Ecto neural progenitor cell (in vitro differentiated cells): ENCODE measurements around the gene CAMSAP2.

Experiments
- DNase-seq: peaks from one replicate; pipeline ENCODE4 v3.0.0-alpha.2; 2018; ENCODE audit warnings: low spot score

Gene CAMSAP2, protein sequence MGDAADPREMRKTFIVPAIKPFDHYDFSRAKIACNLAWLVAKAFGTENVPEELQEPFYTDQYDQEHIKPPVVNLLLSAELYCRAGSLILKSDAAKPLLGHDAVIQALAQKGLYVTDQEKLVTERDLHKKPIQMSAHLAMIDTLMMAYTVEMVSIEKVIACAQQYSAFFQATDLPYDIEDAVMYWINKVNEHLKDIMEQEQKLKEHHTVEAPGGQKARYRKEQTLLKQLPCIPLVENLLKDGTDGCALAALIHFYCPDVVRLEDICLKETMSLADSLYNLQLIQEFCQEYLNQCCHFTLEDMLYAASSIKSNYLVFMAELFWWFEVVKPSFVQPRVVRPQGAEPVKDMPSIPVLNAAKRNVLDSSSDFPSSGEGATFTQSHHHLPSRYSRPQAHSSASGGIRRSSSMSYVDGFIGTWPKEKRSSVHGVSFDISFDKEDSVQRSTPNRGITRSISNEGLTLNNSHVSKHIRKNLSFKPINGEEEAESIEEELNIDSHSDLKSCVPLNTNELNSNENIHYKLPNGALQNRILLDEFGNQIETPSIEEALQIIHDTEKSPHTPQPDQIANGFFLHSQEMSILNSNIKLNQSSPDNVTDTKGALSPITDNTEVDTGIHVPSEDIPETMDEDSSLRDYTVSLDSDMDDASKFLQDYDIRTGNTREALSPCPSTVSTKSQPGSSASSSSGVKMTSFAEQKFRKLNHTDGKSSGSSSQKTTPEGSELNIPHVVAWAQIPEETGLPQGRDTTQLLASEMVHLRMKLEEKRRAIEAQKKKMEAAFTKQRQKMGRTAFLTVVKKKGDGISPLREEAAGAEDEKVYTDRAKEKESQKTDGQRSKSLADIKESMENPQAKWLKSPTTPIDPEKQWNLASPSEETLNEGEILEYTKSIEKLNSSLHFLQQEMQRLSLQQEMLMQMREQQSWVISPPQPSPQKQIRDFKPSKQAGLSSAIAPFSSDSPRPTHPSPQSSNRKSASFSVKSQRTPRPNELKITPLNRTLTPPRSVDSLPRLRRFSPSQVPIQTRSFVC (N-terminal part only)

DNA sequence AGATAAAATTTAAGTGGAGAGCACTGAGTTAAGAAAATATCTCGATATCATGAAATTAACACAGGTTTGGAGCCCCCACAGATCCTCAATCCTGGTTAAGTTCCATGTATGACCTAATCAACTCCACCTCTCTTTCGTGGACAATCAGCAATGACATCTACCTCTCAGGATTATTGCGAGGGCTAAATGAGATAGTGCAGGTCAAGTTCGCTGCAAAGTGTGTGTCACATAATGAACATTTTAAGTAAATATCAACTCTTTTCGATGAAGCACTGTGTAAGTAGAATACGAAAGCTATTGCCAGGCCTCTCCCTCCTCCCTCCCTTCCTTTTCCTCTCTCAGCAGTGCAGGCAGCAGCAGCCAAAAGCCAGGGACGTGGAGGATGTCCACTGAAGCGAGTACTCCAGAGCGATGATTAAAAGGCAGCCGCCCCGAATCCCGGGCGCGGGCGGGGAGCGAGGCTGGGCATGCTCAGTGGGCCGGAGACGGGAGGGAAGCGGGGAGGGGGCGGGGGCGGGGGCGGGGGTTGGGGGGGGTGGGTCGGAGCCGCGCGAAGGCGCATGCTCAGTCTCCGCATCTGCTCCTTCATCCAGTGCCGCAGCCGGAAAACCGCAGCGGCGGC lies at the start of gene CAMSAP2:
Gene CAMSAP2 (plus strand): TSS at position 567 of the 622 bp plus-strand sequence. CDS start 935 bp downstream, outside the sequence.
- DNase-seq = peak; percentile 96

DNA sequence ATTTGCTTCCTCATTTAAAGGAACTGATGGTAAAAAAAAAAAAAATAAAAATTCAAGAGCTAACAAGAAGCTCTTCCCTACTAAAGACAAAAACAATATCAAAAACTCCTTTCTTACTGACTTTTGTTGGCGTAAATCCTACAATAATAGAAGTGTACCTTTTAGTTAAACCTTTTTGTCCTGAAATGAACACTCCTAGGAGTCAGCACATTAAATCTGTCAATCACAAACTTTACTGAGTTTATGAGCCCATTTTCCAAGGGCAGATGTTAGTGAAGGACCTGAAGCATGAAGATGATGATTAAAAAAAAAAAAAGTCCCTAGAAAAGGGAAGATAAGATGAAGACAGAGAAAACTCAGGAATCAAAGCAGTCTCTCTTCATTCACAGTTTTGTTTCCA lies 46.4 kb upstream of the CAMSAP2 start:
- DNase-seq = no peak

DNA sequence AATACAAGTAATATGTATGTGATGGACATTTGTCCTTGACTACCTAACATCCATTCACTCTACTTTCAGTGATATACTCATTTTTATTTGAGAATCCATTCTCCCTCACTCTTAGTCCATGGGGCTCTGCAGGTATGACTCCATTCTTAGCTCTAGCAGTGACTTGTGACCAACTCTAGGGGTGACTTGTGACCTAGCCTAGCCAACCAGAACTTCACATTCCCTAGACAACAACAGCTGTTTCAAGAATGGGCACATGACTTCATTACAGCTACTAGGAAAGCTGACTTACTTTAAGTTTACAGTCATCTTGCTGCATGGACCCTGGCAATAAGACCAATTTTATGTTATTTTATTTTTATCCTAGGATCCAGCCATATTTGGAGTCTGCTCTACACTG lies 45.4 kb upstream of the CAMSAP2 start:
- DNase-seq = no peak

DNA sequence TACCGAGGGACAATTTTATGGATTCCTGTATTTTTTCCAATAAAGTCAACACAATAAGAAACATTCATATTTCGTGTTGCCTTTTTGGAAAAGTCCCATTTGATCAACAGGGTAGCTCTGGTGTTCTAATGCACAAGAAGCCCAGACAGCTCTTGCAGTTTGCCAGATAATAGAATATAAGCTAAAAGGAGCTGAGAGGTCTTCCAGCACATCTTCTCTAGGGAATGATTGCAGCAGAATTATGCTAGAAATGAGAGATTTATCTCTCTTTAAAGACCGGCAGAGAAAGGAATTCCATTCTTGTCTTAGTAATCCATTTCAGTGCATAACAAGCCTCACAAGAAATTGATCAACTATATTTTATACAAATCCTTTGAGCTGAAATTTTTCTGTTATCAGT lies 44.0 kb upstream of the CAMSAP2 start:
- no peak for DNase-seq

DNA sequence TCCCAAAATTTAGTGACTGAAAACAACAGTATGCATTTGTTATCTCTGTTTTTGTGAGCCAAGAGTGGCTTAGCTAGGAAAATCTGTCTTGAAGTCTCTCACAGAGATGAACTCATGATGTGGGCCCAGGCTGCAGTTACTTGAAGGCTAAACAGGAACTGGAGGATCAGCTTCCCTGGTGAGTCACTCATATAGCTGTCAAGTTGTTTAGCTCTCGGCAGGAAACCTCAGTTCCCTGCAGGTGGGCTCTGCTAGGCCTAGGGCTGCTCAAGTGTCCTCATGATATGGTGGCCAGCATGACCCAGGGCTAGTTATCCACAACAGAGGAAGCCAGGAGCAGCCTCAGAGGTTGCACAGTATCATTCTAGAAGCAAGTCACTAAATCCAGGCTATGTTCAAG lies 38.8 kb upstream of the CAMSAP2 start:
- DNase-seq = no peak

DNA sequence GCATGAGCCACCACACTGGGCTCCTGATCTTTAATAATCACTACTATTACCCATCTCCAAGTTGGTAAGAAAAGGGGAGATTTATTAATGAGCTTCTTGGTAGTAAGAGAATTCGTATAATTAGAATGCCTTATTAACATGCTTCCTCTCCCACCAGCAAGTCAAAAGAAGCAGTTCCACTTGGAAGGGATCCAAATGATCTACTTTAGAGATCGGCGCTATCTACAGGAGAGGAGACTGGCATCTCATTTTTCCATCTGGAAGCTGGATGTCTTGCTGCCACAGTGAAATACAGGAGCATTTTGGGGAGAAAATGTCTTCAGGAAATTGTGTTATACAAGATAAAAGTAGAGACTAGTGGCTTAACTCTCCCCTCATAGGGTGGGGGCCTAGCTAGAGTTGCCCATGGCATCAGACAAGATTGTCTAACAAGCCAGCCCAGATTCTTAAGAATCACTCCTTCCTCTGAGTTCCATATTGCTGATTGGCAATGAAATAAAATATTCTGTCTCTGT lies 33.6 kb upstream of the CAMSAP2 start:
- DNase-seq = no peak

DNA sequence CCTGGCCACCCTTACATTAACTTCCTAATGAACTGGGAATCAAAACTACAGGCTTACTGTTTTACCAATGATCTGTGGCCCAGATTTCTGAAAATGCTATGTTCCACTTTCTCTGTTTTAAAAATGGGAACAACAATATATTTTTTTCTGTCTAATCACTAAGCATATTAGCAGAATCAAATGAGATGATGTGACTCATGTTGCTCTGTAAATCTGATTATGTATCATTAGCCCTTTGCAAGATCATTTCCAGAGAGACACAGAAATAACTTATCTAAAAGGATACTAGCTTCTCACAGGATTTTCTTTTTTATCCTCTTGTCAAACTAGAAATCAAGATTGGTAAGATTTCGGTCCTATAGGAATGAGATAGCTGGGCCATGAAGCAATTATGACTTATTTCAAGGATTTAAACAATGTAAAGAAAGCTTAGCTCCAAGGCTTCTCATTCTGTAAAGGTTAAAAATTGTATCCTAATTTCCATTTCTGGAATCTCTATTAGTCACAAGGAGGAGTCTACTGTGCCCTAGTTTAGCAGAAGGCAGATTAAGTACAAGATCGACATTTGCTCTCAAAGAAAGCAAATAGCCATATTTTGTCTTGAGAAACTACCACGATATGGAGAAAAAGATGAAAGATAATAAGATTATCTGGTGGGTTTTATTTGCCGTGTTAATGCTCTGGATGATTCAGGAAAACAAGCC lies 32.4 kb upstream of the CAMSAP2 start:
- no peak for DNase-seq

DNA sequence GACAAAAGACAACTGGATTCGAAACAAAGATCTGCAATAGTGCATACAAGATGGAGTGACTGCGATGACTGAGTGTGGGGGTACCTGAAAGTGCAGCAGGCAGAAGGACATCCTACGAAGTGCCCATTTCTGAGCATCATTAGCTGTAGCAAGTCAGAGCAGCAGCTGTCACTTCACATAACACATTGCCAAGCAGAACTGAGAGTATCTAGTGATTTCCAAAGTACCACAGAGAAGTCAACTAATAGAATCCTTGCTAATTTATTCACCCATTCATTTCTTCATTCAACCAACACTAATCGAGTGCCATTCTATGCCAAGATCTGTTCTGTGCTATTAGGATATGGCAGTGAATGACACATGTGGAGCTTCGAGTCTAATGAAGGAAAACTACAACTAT lies 31.6 kb upstream of the CAMSAP2 start:
- no peak for DNase-seq

DNA sequence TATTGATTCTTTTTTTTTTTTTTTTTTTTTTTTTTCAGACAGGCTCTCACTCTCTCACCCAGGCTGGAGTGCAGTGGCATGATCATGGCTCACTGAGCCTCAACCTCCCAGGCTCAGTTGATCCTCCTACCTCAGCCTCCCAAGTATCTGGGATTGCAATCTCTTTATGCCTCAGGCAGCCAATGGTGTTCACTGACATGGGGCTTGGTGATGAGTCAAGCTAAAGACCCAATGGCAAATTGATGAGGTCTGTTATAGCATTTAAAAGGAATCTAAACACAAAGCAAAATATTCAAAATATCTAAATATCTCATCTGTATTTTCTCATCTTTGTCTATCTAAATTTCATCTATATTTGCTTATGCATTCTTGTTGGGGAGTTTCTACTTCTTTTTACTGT lies 30.5 kb upstream of the CAMSAP2 start:
- no peak for DNase-seq

DNA sequence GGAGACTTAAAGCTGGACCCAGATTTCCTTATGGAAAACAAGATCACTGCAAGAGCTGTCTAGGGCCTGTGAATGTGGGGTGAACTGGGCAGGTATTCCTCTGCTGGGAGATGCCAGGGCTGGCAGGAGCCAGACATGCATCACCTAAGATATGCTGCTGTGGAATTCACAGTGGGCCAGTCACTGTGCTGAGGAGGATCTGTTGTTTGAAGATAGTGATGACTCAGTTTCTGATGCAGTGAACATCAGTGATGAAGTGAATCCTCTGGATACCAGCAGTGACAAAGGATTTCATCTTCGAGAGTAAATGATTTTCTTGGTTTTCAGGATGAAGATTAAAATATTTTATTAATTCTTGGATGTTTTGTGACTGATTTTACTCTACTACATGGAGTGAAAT lies 29.9 kb upstream of the CAMSAP2 start:
- DNase-seq = no peak

DNA sequence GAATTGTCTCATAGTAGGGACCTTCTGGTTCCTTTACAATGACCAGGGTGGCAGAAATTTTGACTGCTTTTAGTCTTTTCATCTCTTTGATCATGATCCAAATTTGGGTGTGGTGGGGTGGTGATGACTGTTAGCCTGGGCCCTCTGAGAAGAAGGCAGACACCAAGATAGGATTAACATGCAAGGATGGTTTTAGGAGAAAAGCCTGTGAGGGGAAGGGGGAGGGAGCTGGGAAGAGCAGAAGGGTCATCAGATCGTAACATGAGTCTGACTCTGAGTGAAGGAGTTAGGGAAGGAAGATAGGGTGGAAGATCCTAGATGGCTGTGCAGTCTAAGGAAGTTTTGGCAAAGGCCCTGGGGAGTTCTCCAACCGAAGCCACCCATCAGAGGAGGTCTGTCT lies 28.5 kb upstream of the CAMSAP2 start:
- no peak for DNase-seq

DNA sequence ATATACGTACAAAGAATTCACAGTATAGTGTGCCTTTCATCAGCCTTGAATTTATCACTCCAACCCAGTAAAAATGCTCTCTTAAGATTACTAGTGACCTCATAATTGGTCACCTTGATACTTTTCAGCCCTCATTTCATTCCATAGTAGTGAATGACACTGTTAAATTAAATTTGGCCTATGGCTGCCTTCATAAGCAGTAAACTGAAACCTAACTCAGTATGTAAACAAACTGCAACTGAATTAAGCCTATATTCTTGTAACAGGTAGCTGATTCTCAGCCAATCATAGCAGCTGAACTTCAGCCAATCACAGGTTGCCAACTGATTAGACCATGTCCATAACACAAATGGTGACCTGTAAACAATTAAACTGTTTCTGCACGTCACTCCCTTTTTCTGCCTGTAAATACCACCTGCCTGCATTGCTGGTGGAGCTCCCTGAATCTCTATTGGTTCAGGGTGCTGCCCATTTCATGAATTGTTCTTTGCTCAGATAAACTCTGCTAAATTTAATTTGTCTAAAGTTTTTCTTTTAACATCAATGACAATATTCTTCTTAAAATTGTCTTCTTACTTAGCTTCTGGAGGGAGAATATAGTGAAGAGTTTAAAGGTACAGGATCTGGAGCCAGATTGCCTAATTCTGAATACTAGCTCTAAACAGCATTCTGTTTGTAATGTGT lies 24.0 kb upstream of the CAMSAP2 start:
- DNase-seq = no peak

DNA sequence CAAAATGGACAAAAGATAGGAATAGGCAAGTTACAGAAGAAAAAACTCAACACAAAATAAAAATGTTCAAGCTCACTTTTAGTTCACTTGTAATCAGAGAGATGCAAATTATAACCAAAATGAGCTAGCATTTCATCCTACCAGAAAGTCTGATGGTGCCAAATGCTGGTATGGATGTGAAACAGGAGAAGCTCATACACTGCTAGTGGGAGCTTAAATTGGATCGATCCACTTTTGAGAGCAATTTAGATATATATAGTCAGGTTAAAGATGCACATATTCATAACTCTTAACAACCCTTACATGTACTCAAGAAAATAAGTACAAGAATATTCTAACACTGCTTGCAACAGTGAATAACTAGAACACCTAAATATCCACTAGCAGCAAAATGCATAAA lies 18.5 kb upstream of the CAMSAP2 start:
- no peak for DNase-seq

DNA sequence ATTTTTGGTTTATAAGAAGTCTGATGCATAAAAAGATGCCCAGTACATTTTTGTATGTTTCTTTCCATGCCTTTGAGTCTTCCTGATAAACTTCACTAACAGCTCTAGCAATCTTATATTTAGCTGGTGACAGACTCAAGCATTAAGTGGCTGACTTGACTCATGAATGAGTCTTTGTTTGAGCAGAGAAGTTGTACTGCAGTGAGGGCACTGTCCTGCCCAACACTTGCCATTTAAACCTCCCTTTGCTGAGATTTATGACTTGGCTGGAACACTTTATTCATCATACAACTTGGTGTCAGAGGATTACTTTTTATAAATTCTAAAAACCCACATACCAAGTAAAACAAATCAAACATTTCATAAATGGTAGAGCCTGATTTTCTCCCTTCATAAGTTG lies 14.6 kb upstream of the CAMSAP2 start:
- DNase-seq = no peak

DNA sequence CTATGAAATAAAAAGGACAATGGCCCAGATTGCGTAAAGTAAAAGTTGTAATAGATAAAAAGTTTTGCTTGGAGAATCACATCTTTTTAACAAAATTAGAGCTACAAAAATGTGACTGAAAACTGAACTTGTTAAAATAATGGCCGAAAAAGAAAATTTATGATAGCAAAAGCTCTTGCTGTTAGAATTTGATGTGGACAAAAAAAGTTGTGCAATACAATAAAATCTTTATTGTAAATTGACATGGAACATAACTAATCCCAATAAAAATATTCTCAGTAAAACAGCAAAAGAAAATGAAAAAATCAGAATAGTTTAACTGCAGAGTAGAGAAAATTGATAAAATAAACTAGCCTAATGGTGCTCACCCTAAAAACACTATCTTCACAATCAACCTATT lies 11.4 kb upstream of the CAMSAP2 start:
- no peak for DNase-seq

DNA sequence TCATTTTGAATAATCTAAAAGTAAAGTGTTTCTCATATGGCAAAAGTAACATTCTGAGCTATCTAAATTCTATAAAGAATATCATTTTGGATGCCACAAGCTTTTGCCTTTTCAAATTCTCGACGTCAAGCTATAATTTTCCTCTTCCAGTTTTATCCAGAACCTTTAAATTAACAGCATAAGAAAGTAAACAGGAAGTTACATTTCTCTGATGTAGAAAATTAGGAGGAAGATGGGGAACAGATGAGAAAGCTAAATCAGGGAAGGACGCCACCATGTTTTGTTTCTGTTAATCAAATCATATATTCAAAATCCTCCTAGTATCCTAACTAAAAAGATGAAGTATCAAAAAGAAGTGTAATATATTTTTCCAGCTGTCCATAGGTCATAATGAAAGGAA lies 8.8 kb upstream of the CAMSAP2 start:
- DNase-seq = no peak

DNA sequence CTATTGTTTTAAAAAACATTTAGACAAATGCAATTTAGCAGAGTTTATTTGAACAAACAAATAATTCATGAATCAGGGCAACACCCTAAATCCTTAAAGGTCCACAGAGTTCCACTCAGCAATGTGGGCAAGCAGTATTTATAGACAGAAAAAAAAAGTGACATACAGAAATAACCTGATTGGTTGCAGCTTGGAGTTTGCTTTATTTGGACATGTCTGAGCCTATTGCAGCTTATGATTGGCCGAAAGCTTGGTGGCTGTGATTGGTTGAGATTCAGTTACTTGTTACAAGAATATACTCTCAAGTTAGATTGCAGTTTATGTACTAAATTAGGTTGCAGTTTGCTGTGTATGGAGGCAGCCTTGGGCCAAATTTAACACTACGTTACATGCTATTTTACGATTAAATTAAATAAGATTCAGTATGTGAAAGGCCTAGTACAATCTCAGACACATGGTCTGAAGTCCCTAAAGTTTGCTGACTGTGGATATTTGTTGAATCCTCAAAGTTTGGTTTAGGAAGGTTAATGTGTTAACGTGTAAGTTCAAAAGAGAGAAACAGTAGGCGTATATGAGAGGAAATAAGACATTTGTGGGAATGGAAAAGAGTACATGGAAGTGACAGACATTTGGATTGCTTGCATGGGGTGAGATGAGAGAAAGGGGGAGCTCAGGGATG lies 6.9 kb upstream of the CAMSAP2 start:
- DNase-seq = no peak

DNA sequence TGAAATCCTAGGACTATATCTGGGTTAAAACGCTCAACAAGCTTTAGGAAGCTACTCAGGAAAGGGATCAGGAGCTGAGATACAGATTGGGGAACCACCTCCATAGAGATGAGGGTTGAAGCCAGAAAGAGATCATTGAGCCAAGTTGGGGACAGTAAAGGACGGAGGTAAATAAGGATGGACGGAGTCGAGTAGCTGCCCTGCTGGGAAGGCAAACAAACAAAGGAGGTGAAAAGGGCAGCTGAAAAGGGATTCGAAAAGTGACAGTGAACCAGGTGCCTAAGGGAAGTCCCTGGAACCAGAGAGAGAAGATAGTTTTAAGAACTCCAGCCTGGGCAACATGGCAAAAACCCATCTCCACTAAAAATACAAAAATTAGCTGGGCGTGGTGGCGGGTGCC lies 6.3 kb upstream of the CAMSAP2 start:
- no peak for DNase-seq

DNA sequence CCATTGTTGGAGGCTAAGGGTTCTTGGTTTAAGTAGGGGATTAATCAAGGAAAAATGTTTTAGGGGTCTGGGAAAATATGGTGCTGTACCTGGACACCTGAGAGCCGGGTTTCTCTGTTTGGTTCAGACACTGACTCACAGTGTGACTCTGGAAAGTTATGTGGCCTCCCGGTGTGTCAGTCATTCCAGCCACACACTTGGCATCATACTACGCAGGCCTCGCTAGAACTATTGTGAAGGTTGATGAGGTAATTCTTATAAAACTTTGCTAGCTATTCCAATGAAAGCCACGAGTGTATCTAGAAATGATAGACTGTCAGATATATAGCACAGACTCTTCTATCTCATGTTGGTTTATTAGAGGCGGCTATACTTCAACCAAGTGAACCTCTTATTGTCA lies 4.8 kb upstream of the CAMSAP2 start:
- DNase-seq = no peak

DNA sequence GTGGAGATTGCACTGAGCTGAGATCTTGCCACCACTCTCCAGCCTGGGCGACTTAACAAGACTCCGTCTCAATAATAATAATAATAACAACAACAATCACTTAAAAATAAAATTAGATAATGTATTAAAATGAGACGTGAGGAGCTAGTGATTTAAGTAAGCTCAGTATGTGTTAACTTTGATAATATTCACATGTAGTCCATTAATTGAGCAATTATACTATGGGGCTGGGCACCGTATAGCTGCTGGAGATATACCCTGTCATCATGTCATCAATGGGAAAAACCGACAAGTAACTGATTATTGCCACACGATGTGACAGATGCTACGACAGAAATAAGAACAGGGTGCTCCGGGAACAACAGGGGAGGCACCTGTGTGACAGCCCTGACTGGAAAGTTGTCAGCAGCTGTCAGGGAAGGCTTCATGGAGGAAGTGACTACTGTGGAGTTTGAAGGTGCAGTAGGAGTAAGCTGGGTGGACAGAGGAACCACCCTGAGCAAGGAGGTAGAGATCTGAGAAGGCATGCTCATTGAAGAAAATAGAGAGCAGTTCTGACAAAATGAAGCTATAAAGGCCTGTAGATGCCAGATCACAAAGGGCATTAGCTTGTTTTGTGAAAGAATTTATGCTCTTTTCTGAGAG lies 924 bp upstream of the CAMSAP2 start:
- no peak for DNase-seq
